Fibroblast of skin of left quadriceps (primary cell): ENCODE measurements around the gene FAM135A.
A peak's percentile ranks its signal among the peaks of the same experiment; 100 is the strongest.
"Not testable (repeated sequence)": the region's sequence is repeated elsewhere in the genome, so short reads cannot be mapped to it uniquely, and the experiment has no call there.

Source experiments
- DNase-seq, 2 experiments: peaks; one replicate each; pipeline ENCODE4 v3.0.0-alpha.2; 2013; ENCODE audit warnings: low read depth in 2 of 2

Gene FAM135A

DNA sequence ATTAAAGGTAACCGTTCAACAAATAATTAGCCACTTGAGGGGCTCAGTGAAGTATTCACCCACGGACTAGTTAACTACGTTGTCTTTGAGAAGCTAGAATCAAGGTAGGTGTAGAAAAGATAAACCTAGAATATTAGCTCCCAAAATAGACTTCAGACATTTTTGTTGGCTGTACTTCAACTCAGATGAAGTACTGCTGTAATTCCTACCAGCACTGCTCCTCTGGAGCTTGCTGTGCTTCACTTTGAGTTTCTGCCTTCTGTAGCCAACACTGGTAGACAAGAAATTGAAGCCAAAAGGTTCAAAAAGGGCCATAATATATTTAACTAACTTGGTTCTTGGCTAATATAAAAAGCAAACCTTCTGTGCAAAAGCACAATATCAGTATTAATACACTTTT is 134.6 kb downstream of the FAM135A start:
- DNase-seq: no peak

GRCh38 chr6:70549327-70549726 is 136.0 kb downstream of the FAM135A start:
- peak; percentile 8 to 12 for DNase-seq

DNA sequence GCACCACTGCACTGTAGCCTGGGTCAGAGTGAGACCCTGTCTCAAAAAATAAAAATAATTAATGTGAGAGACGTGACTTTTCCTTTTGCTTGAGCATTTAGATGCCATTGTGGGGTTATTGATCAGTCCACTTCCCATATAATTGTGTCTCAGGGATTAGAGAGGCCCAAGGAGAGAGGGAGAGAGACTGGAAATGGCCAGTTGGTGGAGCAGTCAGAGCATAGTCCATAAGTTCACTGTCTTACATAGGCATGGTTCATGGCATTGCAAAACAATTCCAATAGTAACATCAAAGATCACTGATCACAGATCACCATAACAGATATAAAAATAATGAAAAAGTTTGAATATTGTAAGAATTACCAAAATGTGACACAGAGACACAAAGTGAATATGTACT is 138.3 kb downstream of the FAM135A start:
- DNase-seq: no peak

GRCh38 chr6:70552286-70552940 is 139.1 kb downstream of the FAM135A start:
- not testable (repeated sequence) for DNase-seq

DNA sequence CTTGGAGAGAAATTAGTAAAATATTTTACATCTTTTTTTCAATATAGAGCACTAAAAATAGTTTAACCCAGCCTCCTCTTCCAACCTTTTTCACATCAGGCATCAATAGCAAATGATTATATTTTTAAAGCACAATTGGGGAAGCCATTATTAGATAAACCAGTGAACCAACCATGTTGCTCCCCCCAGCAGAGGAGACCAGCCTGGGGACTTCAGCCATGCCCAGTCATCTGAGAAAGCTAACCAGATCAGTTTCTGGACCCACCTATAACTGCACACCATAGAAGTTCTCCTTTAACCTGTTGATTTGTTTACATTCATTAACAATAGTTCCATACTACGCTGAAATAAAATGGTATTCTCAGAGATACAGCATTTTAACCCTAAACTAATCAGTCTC is 139.7 kb downstream of the FAM135A start:
- DNase-seq: no peak

- DNase-seq: no peak
Measured at GRCh38 chr6:70557998-70558397, 144.7 kb downstream of the FAM135A start.

GRCh38 chr6:70562401-70562800 is 149.1 kb downstream of the FAM135A start:
- DNase-seq: not testable (repeated sequence)

- DNase-seq: peak; percentile 19 to 30
Measured at GRCh38 chr6:70563530-70563929, 150.2 kb downstream of the FAM135A start.

GRCh38 chr6:70566751-70567382 is 153.6 kb downstream of the FAM135A start, which contains the start of gene SDHAF4:
TSS of gene SDHAF4 (plus strand) at chr6:70566930. CDS start at chr6:70566941, 11 bp downstream.
- peak; percentile 72 to 74 for DNase-seq

DNA sequence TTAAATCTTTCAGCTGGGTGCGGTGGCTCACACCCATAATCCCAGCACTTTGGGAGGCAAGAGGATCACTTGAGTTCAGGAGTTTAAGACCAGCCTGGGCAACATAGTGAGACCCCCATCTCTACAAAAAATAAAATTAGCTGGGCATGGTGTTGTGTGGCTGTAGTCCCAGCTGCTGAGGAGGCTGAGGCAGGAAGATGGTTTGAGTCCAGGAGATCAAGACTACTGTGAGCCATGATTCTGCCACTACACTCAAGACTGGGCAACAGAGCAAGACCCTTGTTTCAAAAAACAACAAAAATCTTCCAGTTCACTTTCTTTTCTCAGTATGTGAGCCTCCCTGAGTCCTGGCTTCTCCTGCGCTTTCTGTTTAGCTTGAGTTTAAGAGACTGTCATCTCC is 161.3 kb downstream of the FAM135A start:
- DNase-seq: no peak

DNA sequence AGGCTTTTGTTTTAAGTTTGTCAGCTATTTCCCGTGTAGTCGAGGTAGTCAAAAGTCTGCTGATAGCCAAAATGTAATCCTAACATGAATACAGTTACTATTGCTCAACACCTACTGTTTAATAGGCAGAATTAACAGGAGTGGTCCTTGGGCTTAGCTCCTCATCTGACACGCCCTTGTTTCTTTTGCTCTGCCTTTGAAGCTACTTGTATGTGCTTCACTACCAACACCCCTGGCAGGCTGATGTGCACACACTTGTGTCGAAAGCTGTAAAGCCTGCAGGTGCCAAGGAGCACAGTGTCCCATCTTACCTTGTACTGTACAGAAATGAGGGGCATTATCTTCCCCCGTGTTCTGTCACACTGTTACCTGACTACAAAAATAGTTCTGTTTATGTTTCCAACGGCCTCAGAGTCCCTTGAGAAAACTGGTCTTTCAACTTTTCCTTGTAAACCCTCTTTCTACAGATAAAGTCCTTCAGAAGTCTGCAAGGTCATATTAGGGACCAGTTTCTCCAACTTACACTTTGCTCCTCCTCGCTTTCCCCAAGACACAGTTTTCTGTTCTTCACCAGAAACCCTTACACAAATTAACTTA is 162.7 kb downstream of the FAM135A start:
- no peak for DNase-seq

GRCh38 chr6:70586114-70586513 is 172.8 kb downstream of the FAM135A start:
- DNase-seq: no peak

GRCh38 chr6:70590400-70590799 is 177.1 kb downstream of the FAM135A start:
- DNase-seq: no peak

DNA sequence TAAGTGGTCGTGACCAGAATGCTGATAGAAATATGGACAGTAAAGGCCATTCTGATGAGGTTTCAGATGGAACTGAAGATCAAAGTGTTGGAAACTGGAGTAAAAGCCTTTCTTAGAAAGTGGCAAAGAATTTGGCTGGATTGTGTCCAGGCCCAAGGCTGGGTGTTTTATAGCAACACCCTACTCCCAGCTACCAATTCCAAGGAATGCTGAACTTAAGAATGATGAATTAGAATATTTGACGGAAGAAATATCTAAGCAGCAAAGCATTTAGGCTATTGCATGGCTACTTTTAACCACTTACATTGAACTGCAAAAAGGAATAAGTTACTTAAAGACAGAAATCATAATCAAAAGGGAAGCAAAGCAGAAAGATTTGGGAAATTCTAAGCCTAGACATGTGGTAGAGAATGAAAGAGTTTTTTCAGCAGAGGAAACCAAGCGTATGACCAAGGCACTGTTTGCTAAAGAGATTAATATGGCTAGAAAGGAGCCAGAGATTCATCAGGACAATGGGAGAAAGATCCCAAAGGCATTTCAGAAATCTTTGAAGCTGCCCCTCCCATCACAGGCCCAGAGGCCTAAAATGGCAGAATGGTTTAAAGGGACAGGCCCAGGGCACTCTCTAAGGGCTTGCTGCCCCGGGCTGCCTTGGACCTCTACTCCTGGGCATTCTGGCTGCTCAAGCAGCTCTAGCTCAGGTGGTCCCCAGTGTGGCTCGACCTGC is 179.2 kb downstream of the FAM135A start:
- DNase-seq: no peak

DNA sequence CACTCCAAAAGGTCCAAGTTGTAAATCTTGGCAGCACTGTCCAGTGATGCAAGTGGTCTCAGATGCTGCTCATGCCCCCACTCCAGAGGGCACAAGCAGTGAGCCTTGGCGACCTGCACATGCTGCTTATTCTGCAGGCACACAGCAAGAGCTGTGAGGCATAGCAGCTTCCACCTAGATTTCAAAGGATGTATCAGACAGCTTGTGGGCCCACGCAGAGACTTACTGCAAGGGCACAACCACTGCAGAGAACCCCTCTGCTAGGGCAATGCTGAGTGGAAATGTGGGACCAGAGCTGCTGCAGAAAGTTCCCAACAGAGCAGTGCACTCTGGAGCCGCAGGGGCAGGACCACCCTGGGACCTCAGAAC is 179.8 kb downstream of the FAM135A start:
- DNase-seq: no peak

- no peak for DNase-seq
Measured at GRCh38 chr6:70599187-70599586, 185.9 kb downstream of the FAM135A start.

DNA sequence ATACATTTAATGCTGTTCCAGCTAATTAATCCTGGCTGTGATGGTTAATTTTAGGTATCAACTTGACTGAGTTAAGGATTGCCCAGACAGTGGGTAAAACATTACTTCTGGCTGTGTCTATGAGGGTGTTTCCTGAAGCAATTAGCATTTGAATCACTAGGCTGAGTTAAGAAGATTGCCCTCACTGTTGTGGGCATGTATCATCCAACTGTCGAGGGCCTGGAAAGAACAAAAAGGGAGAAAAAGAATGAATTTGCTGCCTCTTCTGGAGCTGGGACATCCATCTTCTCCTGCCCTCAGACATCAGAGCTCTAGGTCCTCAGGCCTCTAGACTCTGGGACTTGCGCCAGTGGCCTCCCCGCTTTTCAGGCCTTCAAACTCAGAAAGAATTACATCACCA is 187.7 kb downstream of the FAM135A start:
- no peak for DNase-seq

- DNase-seq: no peak
Measured at GRCh38 chr6:70604254-70604653, 190.9 kb downstream of the FAM135A start.

- DNase-seq: not testable (repeated sequence)
Measured at GRCh38 chr6:70607371-70607770, 194.1 kb downstream of the FAM135A start.

DNA sequence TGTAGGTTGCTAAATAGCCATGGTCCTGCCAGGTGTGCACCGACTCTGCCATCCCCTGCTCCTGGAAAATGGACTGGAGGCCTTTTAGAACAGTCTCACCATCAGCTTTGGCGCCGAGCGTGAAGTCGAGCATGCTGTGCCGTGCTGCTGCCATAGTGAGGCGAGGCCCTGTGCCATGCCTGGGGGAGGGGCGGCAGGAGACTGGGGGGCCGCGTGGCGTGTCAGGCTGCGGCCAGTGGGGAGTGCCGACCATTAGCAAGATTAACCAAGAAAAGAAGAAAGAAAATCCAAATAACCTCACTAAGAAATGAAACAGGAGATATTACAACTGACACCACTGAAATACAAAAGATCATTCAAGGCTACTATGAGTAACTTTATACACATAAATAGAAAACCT is 195.9 kb downstream of the FAM135A start:
- not testable (repeated sequence) for DNase-seq
